ENCODE measurements around the gene PARP2.

PARP2 gene

GRCh38 chr14:20306079-20306423 is 37.4 kb upstream of the PARP2 start:
- peaks cover 10% of the 10 kb centered on the region for H3K36me3 ChIP-seq
- H3K4me1 ChIP-seq (ENCODE audit: control insufficient read depth in 1 of 2, insufficient read depth in 1 of 2, low read depth in 1 of 2, low read length in 1 of 2): peaks cover 7 to 11% of the 10 kb centered on the region in 2 experiments
- peak overlapping the region; percentile 62 to 80 for H3K4me3 ChIP-seq (ENCODE audit: low read depth in 1 of 2, low read length in 1 of 2)
- H3K27ac ChIP-seq: peak overlapping the region; percentile 64
- no peaks in the 10 kb centered on the region for H3K27me3 ChIP-seq
- no peaks in the 10 kb centered on the region for H3K9me3 ChIP-seq
- no peak for TF ChIP-seq CTCF (IDR thresholded peaks at IDR 0.05)

- Histone ChIP-seq H3K27ac (no peak overlapping the region), H3K9me3 (no peaks in the 10 kb centered on the region), H3K27me3 (no peaks in the 10 kb centered on the region), H3K36me3 (no peaks in the 10 kb centered on the region), H3K4me1 (ENCODE audit: control insufficient read depth in 1 of 2, insufficient read depth in 1 of 2, low read depth in 1 of 2, low read length in 1 of 2) (no peaks in the 10 kb centered on the region), H3K4me3 (ENCODE audit: low read depth in 1 of 2, low read length in 1 of 2) (no peak overlapping the region)
- no peak for TF ChIP-seq CTCF (IDR thresholded peaks at IDR 0.05)
These were observed 29.4 kb upstream of the PARP2 start for GRCh38 chr14:20314026-20314425.

GRCh38 chr14:20317720-20318119 is 25.7 kb upstream of the PARP2 start:
- no peaks in the 10 kb centered on the region for H3K9me3 ChIP-seq
- no peak overlapping the region for H3K4me3 ChIP-seq (ENCODE audit: low read depth in 1 of 2, low read length in 1 of 2)
- no peak overlapping the region for H3K27ac ChIP-seq
- no peaks in the 10 kb centered on the region for H3K27me3 ChIP-seq
- H3K36me3 ChIP-seq: peaks cover 4% of the 10 kb centered on the region
- no peaks in the 10 kb centered on the region for H3K4me1 ChIP-seq (ENCODE audit: control insufficient read depth in 1 of 2, insufficient read depth in 1 of 2, low read depth in 1 of 2, low read length in 1 of 2)
- no peak for TF ChIP-seq CTCF (IDR thresholded peaks at IDR 0.05)

- H3K27ac ChIP-seq: no peak overlapping the region
These were observed 16.2 kb upstream of the PARP2 start for GRCh38 chr14:20327005-20327869.

GRCh38 chr14:20328705-20329104 is 14.7 kb upstream of the PARP2 start:
- Histone ChIP-seq H3K36me3 (no peaks in the 10 kb centered on the region), H3K4me1 (ENCODE audit: control insufficient read depth in 1 of 2, insufficient read depth in 1 of 2, low read depth in 1 of 2, low read length in 1 of 2) (peaks cover 11 to 18% of the 10 kb centered on the region in 2 experiments), H3K4me3 (ENCODE audit: low read depth in 1 of 2, low read length in 1 of 2) (no peak overlapping the region), H3K27ac (no peak overlapping the region), H3K9me3 (no peaks in the 10 kb centered on the region), H3K27me3 (no peaks in the 10 kb centered on the region)
- TF ChIP-seq CTCF (IDR thresholded peaks at IDR 0.05): no peak

More at GRCh38 chr14:20327005-20327869, 16.2 kb upstream of the PARP2 start:
- H3K9me3 ChIP-seq: no peaks in the 10 kb centered on the region
- peak; percentile 70 for TF ChIP-seq CTCF (IDR thresholded peaks at IDR 0.05)
- H3K4me3 ChIP-seq (ENCODE audit: low read depth in 1 of 2, low read length in 1 of 2): no peak overlapping the region
- H3K4me1 ChIP-seq (ENCODE audit: control insufficient read depth in 1 of 2, insufficient read depth in 1 of 2, low read depth in 1 of 2, low read length in 1 of 2): peaks cover 0 to 4% of the 10 kb centered on the region in 2 experiments
- no peaks in the 10 kb centered on the region for H3K27me3 ChIP-seq
- H3K36me3 ChIP-seq: no peaks in the 10 kb centered on the region

Data from neutrophil (primary cell).